ENCODE data around the gene MEA1.

The MEA1 gene

DNA sequence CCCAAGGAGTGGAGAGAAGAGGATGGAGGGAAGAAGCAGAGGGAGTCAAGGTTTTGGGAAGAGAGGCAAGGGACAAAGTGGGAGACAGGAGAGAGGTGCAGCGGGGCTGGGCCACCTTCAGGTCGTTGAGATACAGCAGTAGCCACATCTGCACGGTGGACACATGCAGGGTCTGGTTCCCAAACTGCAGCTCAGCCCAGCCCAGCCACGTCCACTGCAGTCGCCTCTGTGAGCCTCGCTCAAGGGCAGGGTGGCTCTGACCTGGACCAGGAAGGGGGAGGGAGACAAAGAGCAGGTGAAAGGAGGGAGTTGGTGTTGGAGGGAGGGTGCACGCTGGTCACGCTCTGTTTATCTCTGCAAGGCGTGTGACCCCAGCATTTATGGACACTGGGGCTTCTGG, 25.0 kb upstream of the MEA1 start:
- DNase-seq (ENCODE audit: low read depth): no peak

DNA sequence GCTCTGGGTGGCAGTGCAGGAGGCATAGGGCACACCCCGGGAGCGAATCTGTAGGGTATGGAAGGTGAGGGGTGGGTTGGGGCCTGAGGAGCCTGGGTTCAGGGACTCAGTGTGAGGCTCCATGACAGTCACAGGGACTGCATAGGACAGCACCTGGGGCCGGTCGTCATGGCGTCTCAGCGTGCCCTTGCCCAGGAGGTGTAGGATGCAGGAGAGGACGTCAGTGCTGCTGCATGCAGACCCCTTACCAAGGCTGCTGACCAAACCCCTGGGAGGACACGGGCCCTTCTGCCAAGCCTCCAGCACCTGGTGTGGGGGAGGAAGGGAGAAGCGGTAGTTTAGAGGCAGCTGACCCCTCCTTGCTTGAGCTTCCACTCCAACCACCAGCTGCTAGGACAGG, 24.0 kb upstream of the MEA1 start:
- no peak for DNase-seq (ENCODE audit: low read depth)

DNA sequence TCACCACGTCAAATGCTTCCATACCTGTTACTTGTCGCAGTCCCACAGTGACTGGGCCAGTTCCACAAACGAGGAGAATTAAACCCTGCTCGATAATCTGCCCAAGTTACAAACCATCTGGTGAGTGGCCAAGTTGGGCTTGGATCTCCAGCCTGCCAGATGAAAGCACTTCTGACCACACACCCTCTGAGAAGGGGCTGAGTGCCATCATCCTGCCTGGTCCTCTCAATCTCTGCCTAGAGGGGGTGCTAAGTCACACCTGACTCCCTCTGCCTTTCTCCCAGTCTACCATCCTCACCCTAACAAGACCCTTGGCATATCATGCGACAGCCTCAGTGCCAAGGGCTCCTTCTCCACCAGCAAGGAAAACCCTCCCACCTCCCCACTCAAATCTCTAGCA, 23.5 kb upstream of the MEA1 start:
- DNase-seq (ENCODE audit: low read depth): no peak

DNA sequence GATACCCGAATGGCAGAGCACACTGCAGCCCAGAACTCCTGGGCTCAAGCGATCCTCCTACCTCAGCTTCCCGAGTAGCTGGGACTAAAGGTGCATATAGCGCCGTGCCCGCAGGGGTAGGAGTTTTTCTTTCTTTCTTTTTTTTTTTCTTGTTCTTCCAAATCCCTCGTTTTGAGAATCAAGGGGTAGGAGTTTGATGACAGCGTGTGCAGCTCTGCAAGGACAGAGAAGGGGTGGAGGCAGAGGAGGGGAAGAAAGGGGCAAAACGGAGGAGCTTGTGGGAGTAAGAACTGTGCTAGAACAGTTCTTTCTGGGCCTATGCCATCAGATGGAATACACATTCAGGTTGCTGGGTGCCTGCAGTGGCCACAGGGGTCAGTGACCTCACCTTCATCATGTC, 23.0 kb upstream of the MEA1 start:
- DNase-seq (ENCODE audit: low read depth): no peak

DNA sequence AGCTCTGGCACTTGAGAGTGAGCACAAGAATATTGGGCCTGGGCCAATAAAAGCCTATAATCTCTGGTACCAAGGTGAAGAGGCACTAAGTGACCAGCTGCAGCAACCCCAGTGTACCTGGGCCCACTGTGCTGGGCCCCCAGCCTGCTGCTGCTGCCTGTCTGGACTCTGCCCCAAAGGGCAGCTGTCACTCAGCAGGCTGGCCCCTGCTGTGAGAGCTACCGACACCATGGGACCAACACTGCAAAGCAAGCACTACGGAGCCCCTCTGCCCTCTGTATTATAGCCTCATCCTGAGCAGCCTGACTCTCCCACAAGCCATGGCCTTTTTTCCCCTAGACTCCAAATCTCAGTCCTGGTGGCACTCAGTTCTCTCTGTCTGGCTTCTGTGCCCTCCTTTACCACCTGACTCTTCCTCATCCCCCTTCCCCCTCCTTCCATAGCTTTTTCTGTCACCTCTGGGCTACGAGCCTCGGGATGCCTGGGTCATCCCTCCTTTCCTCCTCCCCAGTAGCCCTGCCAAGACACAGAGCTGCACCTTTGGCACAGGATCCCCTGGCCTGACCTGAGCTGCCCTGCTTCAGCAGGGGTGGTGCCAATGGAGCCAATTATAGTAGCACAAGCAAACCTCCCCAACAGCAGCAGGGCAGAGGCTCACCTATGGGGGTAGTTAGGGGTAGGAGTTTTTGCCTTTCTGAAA, 21.9 kb upstream of the MEA1 start:
- DNase-seq (ENCODE audit: low read depth): no peak

DNA sequence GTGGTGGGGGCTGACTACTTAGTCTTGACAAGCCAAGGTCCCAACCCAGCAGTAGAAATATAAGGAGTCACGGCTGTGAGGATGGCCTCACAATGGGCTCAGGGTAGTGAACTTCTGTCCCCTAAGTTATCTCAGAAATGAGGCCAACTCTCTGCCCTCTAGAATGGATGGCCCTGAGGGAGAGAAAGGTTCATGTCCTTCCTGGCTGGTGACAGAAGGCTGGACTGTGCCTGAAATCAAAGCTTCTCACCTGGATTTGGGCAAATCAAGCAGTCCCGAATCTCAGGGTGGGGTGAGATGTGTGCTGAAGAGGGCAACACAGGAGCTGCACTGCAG, 20.4 kb upstream of the MEA1 start:
- DNase-seq (ENCODE audit: low read depth): no peak

DNA sequence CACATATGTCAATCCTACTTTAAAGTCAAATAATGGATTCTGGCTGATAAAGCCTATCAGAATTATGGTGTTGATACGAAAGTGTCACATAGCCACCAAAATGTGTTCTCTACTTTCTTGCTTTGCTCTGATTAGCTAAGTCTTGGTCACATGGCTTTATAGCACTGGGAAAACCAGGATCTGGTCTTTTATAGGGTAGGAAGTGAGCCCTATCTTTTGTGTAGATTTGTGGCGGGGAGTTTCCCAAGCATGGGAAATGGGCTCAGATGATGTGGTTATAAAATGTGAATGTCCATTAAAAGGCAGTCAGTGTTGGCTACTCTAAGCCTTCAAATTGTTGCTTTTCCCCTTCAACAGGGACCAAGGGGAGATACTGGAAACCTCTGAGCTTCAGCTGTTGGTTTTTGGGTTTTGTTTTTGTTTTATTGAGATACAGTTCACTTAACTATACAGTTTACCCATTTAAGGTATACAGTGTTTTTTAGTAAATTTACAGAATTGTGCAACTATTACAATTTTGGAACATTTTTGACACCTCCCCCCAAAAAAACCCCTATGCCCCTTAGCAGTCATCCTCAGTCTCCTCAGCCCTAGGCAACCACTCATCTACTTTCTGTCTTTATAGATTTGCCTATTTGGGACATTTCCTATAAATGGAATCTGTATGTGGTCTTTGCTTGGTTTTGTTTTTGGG, 19.9 kb upstream of the MEA1 start:
- DNase-seq (ENCODE audit: low read depth): no peak

DNA sequence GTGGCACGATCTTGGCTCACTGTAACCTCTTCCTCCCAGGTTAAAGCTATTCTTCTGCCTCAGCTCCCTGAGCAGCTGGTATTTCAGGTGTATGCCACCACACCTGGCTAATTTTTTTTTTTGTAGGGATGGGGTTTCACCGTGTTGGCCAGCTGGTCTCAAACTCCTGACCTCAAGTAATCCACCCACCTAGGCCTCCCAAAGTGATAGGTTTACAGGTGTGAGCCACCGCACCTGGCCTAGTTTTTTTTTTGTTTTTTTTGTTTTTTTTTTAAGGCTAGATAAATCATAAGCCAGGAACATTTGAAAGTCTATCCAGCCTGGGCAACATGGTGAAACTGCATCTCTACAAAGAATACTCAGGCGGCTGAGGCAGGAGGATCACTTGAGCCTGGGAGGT, 18.6 kb upstream of the MEA1 start:
- no peak for DNase-seq (ENCODE audit: low read depth)

DNA sequence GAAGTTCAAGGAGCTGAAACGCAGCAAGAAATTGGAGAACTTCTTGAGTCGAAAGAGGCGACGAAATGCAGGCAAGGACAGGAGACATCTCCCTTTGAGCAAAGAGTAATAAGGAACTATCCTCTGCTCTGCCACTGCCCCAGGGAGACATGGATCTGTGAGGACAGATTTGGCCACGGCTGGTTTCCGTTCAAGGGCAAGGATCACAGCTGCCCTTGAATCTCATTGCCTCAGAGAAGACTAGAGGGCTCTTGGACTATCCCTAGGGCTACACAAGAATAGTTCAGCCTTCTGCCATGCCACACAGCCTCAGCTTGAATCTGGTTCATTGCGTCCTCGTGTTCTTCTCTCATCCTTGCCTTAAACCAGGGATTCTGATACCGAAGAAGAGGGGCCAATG, 15.4 kb upstream of the MEA1 start:
- DNase-seq (ENCODE audit: low read depth): no peak

DNA sequence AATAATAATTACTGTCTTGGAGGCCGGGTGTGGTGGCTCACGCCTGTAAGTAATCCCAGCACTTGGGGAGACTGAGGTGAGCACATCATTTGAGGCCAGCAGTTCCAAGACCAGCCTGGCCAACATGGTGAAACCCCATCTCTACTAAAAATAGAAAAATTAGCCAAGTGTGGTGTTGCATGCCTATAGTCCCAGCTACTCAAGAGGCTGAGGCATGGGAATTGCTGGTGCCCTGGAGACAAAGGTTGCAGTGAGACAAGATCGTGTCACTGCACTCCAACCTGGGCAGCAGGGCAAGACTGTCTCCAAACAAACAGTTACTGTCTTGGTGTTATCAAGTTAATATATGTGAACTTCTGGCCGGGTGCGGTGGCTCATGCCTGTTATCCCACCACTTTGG, 12.6 kb upstream of the MEA1 start:
- no peak for DNase-seq (ENCODE audit: low read depth)

DNA sequence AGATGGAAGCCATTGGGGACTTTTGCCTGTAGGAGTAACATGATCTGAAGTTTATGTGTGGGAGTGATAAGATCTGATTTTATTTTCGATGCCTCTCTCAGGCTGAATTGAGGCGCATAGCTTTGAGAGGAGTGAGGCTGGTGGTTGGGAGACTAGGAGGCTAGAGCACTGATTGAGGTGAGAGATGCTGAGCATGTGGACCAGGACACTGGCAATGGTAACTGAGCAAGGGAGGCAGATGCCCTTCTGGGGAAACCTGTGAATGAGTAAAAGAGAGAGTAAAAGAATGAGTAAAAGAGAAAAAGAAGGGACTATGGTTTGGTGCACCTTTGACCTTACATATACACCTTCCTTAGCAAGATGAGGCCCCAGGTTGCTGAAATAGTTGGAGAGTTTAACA, 10.7 kb upstream of the MEA1 start:
- no peak for DNase-seq (ENCODE audit: low read depth)

DNA sequence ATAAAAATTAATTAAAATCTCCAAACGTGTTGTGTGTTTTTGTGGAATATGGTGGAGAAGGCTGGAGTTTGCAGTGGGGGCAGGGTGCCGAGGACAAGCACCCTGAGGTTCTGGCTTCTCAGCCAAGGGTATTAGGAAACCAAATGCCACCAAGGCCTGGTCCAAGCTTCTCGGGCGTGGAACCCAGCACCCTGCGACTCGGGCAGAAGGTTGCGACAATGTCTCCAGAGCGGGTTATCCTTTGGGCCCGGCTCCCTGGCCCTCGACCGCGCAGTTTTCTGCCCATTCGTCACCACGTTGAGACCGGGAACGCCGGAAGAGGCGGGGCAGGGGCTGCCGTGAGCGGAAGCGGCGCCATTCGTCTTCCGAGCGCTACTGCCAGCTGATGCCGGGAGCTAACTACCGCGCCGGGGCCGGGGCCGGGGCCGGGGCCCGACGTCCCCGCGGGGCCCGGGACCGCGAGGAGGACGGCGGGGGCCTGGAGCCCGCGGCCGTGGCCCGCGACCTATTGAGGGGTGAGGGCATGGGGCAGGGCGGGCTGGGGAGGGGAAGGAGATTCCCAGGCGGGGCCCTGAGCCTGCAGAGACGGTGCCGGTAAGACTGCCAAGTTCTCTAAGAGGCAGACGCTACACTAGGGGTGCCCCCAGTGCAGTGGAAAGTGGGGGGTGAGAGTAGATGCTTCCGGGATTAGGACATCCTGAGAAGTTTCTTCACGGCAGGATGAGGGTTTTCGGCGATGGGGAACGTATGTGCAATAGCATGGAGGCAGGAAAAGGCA, 7.7 kb upstream of the MEA1 start, which contains the start of gene RRP36:
Gene RRP36, plus strand, starts transcription at position 354 of the 778 bp plus-strand sequence. Its CDS starts 32 bp downstream, at position 386.
- peak; percentile 14 for DNase-seq (ENCODE audit: low read depth)

DNA sequence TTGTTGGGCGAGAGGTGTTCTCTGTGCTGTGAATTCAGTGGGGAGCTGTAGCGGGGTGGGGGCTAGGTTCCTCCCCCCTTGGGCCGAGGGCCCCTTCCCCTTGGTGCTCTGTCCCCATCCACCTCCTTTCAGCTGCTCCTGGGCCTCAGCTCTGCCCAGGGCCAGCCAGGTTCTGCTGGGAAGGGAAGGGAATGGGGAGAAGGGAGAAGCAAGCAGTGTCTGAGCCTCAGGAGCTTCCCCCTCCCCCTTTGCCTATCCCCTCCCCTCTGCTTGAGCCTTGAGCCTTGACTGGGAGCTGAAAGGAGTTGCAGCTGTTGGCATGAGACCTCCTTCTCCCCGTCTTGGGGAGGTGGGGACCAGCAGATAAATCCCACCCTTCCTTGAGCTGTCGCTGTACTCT, 7.1 kb upstream of the MEA1 start:
- no peak for DNase-seq (ENCODE audit: low read depth)

DNA sequence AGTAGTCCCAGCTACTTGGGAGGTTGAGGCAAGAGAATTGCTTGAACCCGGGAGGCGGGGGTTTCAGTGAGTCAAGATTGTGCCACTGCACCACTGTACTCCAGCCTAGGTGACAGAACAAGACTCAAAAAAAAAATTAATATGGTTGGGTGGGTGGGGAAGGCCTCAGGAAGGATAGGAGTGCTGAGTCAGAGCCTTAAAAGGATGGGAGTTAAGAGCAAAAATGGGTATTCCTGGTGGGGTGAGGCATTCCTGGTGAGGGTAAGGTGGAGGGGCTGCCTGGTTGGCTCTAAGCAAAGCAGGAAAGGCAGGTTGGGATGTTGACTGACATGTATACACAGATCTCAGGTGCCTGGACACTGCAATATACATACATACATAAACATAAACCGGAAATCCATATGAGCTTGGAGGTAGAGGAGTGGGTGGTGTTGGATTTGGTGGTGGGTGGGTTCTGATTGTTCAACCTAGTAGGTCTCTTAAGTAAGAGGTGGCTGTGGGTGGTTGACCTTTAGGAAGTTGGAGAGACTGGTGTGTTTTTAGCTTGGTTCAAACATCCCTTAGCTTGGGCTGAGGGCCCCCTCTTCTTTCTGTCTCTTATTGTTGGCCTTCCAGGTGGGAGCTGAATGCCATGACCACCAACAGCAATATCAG, 6.4 kb upstream of the MEA1 start:
- DNase-seq (ENCODE audit: low read depth): no peak

DNA sequence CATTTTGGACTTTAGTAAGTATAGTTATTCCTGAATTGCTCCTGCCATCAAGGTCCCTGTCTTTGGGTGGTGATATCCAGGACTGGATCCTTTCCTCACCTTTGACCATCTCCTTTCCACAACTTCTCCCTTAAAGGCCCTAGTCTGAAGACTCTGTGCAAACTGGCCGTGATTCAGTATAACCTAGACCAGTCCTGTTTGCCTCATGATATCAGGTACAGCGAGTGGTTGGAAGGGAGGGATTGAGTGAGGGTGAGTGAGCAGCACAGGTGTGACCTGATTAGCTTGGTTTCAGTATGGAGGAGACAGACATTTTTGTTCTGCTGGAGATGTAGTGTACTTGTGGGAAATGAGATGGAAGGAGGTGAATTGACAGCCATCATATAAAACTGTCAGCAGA, 5.4 kb upstream of the MEA1 start:
- DNase-seq (ENCODE audit: low read depth): no peak

DNA sequence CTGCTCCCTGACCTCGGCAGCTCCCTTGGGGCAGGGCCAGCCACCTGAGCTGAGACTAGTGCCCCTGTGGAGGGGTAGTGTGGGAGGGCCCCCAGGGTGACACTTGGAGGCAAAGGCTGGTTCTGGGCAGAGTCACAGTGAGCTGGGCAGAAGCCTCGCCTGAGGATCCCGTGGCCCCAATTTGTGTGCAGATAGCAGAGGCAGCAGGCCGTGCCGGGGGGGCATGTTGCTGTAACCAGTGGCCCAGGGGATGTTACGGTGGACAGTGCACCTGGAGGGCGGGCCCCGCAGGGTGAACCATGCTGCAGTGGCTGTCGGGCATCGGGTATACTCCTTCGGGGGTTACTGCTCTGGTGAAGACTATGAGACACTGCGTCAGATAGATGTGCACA, 3.2 kb upstream of the MEA1 start:
- no peak for DNase-seq (ENCODE audit: low read depth)

DNA sequence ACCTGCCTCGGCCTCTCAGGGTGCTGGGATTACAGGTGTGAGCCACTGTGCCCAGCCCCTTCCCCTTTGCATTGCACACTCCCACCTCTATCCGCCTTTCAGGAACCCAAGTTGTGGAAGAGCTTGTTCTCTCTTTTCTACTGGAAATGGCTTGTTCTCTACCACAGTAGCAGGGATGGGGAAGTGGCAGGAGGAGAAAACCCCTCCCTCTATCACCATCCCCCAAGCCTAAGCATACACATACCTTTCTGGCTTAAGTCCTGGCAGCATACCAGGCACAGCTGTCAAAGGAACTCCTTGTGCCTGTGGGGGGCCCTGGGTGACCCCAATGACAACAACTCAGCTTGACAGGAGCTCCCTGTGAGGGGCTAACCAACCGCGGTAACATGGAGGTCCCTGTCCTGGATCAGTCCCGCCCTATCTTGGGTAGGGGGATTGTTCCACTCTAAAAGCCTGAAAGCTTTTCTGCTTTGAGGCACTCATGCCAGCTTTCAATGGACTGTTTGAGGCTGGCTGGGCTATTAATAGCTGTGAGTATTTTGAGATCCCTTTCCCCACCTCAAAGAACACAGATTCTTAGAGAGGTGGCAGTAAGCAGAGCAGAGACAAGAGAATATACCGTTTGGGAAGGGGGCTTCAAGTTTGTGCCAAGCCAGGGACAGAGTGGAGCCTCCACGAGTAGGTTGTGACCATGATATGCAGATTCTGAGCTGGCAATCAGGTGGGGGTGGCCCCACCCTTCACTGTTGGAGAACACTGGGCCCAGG, 2.6 kb upstream of the MEA1 start:
- DNase-seq (ENCODE audit: low read depth): no peak

DNA sequence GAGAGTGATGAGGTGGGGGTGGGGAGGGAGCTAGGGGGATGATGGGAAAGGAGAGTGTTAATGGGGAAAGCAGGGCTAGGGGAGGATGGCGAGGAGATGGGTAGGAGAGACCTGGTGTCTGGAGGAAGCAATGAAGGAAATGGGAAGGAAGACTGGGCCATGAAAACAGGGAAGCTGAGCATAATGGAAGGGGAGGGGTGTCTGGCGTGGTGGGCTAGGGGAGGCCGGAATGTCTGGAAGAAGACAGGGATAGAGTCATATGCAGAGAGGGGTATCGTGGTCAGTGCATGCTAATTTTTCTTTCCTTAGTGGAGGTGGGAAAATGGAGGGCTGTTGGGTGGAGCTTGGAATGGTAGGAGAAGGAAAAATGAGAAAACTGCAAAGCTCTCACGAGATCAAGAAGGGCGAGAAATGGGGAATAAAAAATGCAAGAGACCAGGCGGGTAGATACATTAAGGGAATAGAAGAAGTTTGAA, 726 bp upstream of the MEA1 start:
- DNase-seq (ENCODE audit: low read depth): peak; percentile 13

DNA sequence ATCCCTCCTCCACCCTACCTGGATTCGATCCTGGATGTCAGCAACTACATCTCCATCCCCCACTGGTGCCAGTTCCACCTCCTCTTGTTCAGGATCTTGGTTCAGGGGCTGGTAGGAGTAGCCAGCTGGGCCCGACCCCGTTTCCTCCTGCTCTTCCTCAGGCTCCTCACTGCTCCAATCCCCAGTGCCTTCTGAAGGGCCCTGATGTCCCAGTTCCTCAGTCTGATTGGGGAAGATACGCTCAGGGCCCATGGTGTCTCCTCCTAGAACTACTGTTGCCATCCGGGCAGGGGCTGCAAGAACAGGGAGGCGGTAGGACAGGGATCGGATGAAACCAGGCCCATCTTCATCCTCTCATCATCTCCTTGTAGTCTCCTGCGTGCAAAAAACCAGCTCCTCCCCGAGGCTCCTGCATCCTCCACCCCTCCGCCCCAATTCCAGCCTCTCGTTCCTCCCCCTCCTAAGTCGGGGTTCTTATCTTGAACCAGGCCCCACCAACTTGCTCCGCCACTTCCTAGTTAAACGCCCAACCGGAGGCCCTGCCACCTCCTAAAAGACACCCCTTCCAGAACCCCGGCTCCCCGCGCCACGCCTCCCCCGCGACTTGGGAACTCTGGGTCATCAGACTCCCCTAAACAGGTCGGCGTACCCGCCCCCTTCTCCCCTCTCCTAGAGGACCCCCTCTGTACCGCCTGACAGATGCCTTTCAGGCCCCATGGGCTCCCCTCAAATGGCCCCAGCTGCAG, 476 bp downstream of the MEA1 start:
- no peak for DNase-seq (ENCODE audit: low read depth)

DNA sequence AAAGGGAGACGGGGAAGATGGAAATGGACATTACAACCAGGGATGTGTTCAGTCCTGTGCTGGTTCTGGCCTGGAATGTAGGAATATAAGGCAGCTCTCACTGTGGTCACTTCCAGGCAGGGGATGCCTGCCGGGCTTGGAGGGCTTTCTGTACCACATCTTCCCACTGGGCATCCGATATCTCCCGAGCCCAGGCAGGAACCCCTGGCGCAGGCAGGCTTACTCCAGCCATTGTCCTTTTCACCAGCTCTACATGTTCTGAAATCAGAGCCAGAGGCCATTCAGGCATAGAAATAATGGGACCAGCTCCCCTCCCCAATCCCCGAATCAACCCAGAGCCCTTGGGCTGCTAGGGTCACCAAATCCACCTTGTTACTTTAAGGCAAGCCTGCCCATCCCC, 1.4 kb downstream of the MEA1 start:
- no peak for DNase-seq (ENCODE audit: low read depth)

DNA sequence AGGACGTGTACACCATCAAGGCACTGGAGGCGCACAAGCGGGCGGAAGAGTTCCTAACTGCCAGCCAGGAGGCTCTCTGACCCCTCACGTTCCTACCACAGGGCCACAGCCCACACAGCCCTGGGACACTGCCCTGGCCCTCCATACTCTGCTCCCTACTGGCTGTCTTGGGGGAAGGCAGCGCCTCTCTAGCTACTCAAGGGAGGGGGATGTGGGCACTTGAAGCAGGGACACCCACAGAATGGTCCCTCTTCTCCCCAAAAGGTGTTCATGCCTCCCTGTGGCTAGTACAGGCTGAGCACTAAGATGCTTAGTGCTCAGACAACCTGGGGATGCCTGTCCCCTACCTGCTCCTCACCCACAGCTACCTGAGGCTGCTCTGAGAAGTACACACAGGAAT, 2.5 kb downstream of the MEA1 start:
- no peak for DNase-seq (ENCODE audit: low read depth)

All from GM04503 (cell line).